HepG2 (cell line): ENCODE data around the gene HIGD1A. TPM values are rescaled to one million over a fixed set of nuclear protein-coding genes. Genes with fewer than 3 reads are reported as not detected.

ENCODE experiments used
- CCDC6 ChIP-seq: sonication (generic); formaldehyde crosslinking; IDR thresholded peaks from 2 replicates; pipeline ENCODE4 v1.8.1; 2022; ENCODE audit warnings: mild to moderate bottlenecking, missing genetic modification reagents, moderate library complexity
- CENPT ChIP-seq: sonication (generic); formaldehyde crosslinking; IDR thresholded peaks from 2 replicates; pipeline ENCODE4 v1.8.0; 2022; ENCODE audit warnings: low read depth, mild to moderate bottlenecking, moderate library complexity, missing genetic modification reagents
- FIP1L1 ChIP-seq: fragments of 200-400 bp; formaldehyde crosslinking; IDR thresholded peaks from 2 replicates; pipeline ENCODE4 v1.6.1; 2018; ENCODE audit warnings: low read depth, mild to moderate bottlenecking, low read length, moderate library complexity, borderline replicate concordance; ENCODE audit not compliant: insufficient read depth
- FOSL1 ChIP-seq: sonication (generic); formaldehyde crosslinking; IDR thresholded peaks from 2 replicates; pipeline ENCODE4 v1.9.0; 2021; ENCODE audit warnings: missing genetic modification reagents, borderline replicate concordance
- GPN1 ChIP-seq: sonication (generic); formaldehyde crosslinking; IDR thresholded peaks from 2 replicates; pipeline ENCODE4 v1.5.1; 2020; ENCODE audit warnings: missing genetic modification reagents, borderline replicate concordance
- MAF1 ChIP-seq: sonication (generic); formaldehyde crosslinking; IDR thresholded peaks from 2 replicates; pipeline ENCODE4 v1.5.0; 2020; ENCODE audit warnings: missing genetic modification reagents, borderline replicate concordance
- NR2F2 ChIP-seq: IDR thresholded peaks from 2 replicates; pipeline ENCODE4 v1.6.1; 2012; ENCODE audit warnings: low read depth, inconsistent platforms, borderline replicate concordance
- POLR2G ChIP-seq: fragments of 200-400 bp; formaldehyde crosslinking; IDR thresholded peaks from 2 replicates; pipeline ENCODE4 v1.6.1; 2018; ENCODE audit warnings: mild to moderate bottlenecking, low read depth, low read length, moderate library complexity
- SIN3A ChIP-seq: IDR thresholded peaks from 2 replicates; pipeline ENCODE4 v1.6.1; 2011; ENCODE audit warnings: low read depth, mild to moderate bottlenecking, control low read depth, low read length, borderline replicate concordance
- SIX1 ChIP-seq: sonication (generic); formaldehyde crosslinking; IDR thresholded peaks from 2 replicates; pipeline ENCODE4 v1.4.0; 2020; ENCODE audit warnings: missing genetic modification reagents, borderline replicate concordance
- ZFP41 ChIP-seq: sonication (generic); formaldehyde crosslinking; IDR thresholded peaks from 2 replicates; pipeline ENCODE4 v1.4.0; 2020; ENCODE audit warnings: mild to moderate bottlenecking, missing genetic modification reagents, borderline replicate concordance
- ZNF232 ChIP-seq: sonication (generic); formaldehyde crosslinking; IDR thresholded peaks from 2 replicates; pipeline ENCODE4 v1.4.0; 2020; ENCODE audit warnings: missing genetic modification reagents, borderline replicate concordance
- ZNF547 ChIP-seq: sonication (generic); formaldehyde crosslinking; IDR thresholded peaks from 2 replicates; pipeline ENCODE4 v1.5.1; 2020; ENCODE audit warnings: mild to moderate bottlenecking, missing genetic modification reagents
- ZNF574 ChIP-seq: sonication (generic); formaldehyde crosslinking; IDR thresholded peaks from 2 replicates; pipeline ENCODE4 v1.4.0; 2020; ENCODE audit warnings: missing genetic modification reagents
- ZNF766 ChIP-seq: sonication (generic); formaldehyde crosslinking; IDR thresholded peaks from 2 replicates; pipeline ENCODE4 v1.5.0; 2020; ENCODE audit warnings: missing genetic modification reagents, borderline replicate concordance
- ZNF841 ChIP-seq: sonication (generic); formaldehyde crosslinking; IDR thresholded peaks from 2 replicates; pipeline ENCODE4 v1.8.1; 2023; ENCODE audit warnings: missing genetic modification reagents, borderline replicate concordance
- polyA plus RNA-seq, 8 experiments: library from polyadenylated mRNA; depleted of rRNA in 3 of 8; stranded (reverse) in 7 of 8; unstranded in 1 of 8; fragments of >200 nt; fragmentation: Illumina TruSeq in 4 of 8; extraction: Trizol in 4 of 8; gene quantifications; 2 replicates each; pipeline versions ENCODE4 v1.2.1 to v1.2.3, GENCODE V29; 2011 to 2016; ENCODE audit warnings: low read depth in 4 of 8, missing spikeins in 1 of 8, mixed read lengths in 1 of 8; ENCODE audit not compliant: insufficient read depth in 1 of 8
- total RNA-seq, 5 experiments: library from RNA; depleted of rRNA; stranded (reverse); fragments of >200 nt; fragmentation: Illumina TruSeq; extraction: Trizol; gene quantifications; 2 replicates each; pipeline ENCODE4 v1.2.3, GENCODE V29; 2016; ENCODE audit warnings: low read depth in 1 of 5
- TF ChIP-seq, protein P1 (sequence below): sonication (generic); formaldehyde crosslinking; IDR thresholded peaks from 2 replicates; pipeline ENCODE4 v1.8.0; 2022; ENCODE audit warnings: low read depth, missing genetic modification reagents
- TF ChIP-seq, protein P2 (sequence below): sonication (generic); formaldehyde crosslinking; IDR thresholded peaks from 2 replicates; pipeline ENCODE4 v1.8.0; 2022; ENCODE audit warnings: mild to moderate bottlenecking, missing genetic modification reagents, borderline replicate concordance
- TF ChIP-seq, protein P3 (sequence below): sonication (generic); formaldehyde crosslinking; IDR thresholded peaks from 2 replicates; pipeline ENCODE4 v1.4.0; 2020; ENCODE audit warnings: missing genetic modification reagents

The HIGD1A gene
- total and polyA plus RNA-seq, 2 of the 13 experiments (the other 11 are each of a cell fraction or from before 2014, with no cell fraction given), result 222 to 253 TPM

- TF ChIP-seq FIP1L1, result no peak
- TF ChIP-seq GPN1 (CRISPR knock-in tag), result no peak
- TF ChIP-seq, protein P1, sequence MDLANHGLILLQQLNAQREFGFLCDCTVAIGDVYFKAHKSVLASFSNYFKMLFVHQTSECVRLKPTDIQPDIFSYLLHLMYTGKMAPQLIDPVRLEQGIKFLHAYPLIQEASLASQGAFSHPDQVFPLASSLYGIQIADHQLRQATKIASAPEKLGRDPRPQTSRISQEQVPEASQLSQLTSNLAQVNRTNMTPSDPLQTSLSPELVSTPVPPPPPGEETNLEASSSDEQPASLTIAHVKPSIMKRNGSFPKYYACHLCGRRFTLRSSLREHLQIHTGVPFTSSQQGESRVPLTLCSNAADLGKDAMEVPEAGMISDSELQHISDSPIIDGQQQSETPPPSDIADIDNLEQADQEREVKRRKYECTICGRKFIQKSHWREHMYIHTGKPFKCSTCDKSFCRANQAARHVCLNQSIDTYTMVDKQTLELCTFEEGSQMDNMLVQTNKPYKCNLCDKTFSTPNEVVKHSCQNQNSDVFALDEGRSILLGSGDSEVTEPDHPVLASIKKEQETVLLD (CRISPR knock-in tag), result 0 out of 2 replicates have a peak, but pooled peaks have one; percentile 35
- peak; percentile 29; the same call in 1 of the 2 replicates for TF ChIP-seq ZNF841 (CRISPR knock-in tag)
- peak; percentile 72 for TF ChIP-seq ZNF547 (CRISPR knock-in tag)
- TF ChIP-seq POLR2G, result peak; percentile 92
- TF ChIP-seq SIN3A, result no peak; the same call in 1 of the 2 replicates
- 0 out of 2 replicates have a peak, but pooled peaks have one; percentile 36 for TF ChIP-seq NR2F2
- TF ChIP-seq ZNF232 (CRISPR knock-in tag), result no peak; the same call in 1 of the 2 replicates
- TF ChIP-seq ZFP41 (CRISPR knock-in tag), result no peak
- TF ChIP-seq CENPT (CRISPR knock-in tag), result no peak
- TF ChIP-seq, protein P2, sequence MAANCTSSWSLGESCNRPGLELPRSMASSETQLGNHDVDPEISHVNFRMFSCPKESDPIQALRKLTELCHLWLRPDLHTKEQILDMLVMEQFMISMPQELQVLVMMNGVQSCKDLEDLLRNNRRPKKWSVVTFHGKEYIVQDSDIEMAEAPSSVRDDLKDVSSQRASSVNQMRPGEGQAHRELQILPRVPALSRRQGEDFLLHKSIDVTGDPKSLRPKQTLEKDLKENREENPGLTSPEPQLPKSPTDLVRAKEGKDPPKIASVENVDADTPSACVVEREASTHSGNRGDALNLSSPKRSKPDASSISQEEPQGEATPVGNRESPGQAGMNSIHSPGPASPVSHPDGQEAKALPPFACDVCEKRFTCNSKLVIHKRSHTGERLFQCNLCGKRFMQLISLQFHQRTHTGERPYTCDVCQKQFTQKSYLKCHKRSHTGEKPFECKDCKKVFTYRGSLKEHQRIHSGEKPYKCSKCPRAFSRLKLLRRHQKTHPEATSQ (CRISPR knock-in tag), result peak; percentile 83; the same call in 1 of the 2 replicates
- peak; percentile 63; the same call in 1 of the 2 replicates for TF ChIP-seq CCDC6 (CRISPR knock-in tag)
- no peak for TF ChIP-seq MAF1 (CRISPR knock-in tag)
- TF ChIP-seq ZNF574 (CRISPR knock-in tag), result peak; percentile 39
- TF ChIP-seq, protein P3, sequence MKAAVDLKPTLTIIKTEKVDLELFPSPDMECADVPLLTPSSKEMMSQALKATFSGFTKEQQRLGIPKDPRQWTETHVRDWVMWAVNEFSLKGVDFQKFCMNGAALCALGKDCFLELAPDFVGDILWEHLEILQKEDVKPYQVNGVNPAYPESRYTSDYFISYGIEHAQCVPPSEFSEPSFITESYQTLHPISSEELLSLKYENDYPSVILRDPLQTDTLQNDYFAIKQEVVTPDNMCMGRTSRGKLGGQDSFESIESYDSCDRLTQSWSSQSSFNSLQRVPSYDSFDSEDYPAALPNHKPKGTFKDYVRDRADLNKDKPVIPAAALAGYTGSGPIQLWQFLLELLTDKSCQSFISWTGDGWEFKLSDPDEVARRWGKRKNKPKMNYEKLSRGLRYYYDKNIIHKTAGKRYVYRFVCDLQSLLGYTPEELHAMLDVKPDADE (CRISPR knock-in tag), result no peak
- 0 out of 2 replicates have a peak, but pooled peaks have one; percentile 3 for TF ChIP-seq FOSL1 (CRISPR knock-in tag)
- TF ChIP-seq SIX1 (CRISPR knock-in tag), result no peak
- peak; percentile 66 for TF ChIP-seq ZNF766 (CRISPR knock-in tag)
Observed at GRCh38 chr3:42804106-42804830, at the start of gene HIGD1A (continued).
